Choroid plexus epithelial cell (primary cell): ENCODE results near the gene ASTN2.

Experiments
- DNase-seq: peaks from one replicate; pipeline ENCODE4 v3.0.0-alpha.2; 2010; ENCODE audit warnings: low read depth
- H3K4me3 ChIP-seq: 2 replicates; pipeline ENCODE4 v1.5.1; 2011; ENCODE audit warnings: low read depth, mild to moderate bottlenecking, control low read depth, low read length, moderate library complexity
- TF ChIP-seq, protein P1 (sequence below): conservative IDR thresholded peaks from 2 replicates; pipeline ENCODE4 v1.5.1; 2011; ENCODE audit warnings: low read depth, mild to moderate bottlenecking, control low read depth, inconsistent platforms, low read length, moderate library complexity

Gene ASTN2

DNA sequence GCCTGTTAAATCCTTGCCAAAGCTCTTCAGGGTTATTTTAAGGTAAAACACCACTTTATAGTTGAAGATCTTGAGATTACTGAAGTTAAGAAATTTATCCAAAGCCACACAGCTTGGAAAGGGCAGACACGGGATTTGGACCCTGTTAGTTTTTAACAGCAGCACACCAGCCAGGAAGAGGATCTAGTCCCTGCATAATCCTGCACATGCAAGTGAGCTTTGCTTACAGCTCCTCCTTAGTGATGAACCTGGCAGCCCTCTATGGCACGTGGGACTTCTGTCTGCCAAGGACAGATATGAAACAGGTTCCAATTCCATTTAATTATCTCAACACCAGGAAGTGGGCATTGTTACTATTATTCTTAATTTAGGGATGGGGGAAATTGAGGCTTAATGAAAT, 619.0 kb downstream of the ASTN2 start:
- TF ChIP-seq, protein P1, sequence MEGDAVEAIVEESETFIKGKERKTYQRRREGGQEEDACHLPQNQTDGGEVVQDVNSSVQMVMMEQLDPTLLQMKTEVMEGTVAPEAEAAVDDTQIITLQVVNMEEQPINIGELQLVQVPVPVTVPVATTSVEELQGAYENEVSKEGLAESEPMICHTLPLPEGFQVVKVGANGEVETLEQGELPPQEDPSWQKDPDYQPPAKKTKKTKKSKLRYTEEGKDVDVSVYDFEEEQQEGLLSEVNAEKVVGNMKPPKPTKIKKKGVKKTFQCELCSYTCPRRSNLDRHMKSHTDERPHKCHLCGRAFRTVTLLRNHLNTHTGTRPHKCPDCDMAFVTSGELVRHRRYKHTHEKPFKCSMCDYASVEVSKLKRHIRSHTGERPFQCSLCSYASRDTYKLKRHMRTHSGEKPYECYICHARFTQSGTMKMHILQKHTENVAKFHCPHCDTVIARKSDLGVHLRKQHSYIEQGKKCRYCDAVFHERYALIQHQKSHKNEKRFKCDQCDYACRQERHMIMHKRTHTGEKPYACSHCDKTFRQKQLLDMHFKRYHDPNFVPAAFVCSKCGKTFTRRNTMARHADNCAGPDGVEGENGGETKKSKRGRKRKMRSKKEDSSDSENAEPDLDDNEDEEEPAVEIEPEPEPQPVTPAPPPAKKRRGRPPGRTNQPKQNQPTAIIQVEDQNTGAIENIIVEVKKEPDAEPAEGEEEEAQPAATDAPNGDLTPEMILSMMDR, result no peak
- DNase-seq, result no peak
- H3K4me3 ChIP-seq, result no peak overlapping the region

DNA sequence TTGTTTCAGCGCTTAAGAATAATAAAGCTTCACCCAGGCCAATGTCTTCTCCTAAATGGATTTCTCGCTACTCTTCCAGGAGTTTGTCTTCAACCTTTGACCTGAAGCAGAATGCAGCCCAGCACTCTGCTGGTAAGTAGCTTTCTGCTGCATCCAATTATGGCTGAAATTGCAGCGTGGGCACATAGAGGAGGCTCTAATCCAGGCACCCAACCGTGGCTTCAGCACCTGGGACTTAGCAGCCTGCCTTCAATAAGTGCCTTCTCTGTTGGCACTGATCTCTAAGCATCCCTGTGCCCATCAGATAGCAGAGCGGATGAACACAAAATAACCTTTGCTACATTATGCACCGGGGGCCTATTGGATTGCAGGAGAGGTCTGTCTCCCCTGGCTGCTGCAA, 622.6 kb downstream of the ASTN2 start:
- TF ChIP-seq, protein P1, result no peak
- DNase-seq, result no peak
- H3K4me3 ChIP-seq, result no peak overlapping the region

DNA sequence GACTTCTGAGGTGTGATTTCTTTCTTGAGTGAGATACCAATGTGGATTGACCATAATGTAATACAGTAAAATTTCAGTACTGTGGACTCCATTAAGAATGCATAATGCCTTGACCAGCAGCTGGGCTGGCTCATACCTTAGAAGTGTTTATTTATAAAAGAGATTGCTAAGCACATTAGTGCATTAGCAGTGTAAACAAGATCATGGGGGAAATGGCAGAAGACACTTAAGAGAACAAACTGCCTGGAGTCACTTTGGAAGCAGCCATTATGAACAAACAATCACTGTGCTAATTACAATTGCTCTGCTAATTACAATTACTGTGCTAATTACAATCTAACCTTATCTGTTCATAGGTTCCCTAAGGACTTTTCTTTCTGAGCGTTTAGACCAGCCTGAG, 623.5 kb downstream of the ASTN2 start:
- peak; percentile 33 for DNase-seq
- TF ChIP-seq, protein P1, result no peak
- no peak overlapping the region for H3K4me3 ChIP-seq

DNA sequence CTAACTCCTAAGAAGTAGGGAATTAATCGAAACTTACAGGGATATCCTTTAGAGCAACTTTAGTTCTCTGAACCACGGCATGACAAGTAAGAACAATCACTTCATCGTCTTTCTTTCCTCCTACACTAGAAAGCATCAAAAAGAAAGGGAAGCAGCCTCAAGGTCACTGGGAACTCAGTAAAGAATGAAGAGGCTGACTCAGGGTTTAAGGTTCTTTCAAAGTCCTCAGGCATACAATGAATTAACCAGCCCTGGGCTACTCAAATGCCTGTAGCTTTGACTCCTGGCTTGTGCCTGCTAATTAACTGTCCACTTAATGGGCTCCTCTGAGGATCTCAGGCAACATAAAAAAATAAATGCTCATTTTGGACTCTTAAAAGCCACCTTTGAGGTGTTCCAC, 625.8 kb downstream of the ASTN2 start:
- TF ChIP-seq, protein P1, result no peak
- H3K4me3 ChIP-seq, result no peak overlapping the region
- DNase-seq, result no peak

DNA sequence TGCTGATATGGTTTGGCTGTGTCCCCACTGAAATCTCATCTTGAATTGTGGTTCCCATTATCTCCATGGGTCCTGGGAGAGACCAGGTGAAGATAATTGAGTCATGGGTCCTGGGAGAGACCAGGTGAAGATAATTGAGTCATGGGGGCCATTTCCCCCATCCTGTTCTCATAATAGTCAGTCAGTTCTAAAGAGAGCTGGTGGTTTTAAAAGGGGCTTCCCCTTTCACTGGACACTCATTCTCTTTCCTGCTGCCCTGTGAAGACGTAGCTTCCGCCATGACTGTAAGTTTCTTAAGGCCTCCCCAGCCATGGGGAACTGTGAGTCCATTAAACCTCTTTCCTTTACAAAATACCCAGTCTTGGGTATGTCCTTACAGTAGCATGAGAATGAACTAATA, 628.1 kb downstream of the ASTN2 start:
- TF ChIP-seq, protein P1, result no peak
- no peak for DNase-seq

DNA sequence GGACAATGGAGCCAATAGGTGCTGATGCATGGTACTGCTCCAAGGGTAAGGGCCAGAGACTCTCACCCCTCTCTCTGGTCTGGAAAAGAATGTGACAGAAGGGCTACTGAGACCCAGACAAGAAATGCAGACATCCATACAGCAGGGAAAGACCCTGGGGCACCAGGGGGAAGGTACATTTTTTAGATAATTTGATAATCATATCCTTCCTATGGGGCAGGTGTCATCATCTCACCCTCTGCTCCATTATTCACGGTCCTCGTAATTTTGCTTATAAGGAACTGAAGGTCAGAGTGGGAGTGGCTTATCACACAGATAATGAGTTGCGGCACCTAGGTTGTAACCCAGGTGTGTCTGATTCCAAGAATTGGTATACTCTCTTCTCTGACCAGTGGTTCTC, 637.7 kb downstream of the ASTN2 start:
- TF ChIP-seq, protein P1, result no peak
- DNase-seq, result no peak
- no peak overlapping the region for H3K4me3 ChIP-seq

More for the DNA sequence above, 628.1 kb downstream of the ASTN2 start:
- no peak overlapping the region for H3K4me3 ChIP-seq

DNA sequence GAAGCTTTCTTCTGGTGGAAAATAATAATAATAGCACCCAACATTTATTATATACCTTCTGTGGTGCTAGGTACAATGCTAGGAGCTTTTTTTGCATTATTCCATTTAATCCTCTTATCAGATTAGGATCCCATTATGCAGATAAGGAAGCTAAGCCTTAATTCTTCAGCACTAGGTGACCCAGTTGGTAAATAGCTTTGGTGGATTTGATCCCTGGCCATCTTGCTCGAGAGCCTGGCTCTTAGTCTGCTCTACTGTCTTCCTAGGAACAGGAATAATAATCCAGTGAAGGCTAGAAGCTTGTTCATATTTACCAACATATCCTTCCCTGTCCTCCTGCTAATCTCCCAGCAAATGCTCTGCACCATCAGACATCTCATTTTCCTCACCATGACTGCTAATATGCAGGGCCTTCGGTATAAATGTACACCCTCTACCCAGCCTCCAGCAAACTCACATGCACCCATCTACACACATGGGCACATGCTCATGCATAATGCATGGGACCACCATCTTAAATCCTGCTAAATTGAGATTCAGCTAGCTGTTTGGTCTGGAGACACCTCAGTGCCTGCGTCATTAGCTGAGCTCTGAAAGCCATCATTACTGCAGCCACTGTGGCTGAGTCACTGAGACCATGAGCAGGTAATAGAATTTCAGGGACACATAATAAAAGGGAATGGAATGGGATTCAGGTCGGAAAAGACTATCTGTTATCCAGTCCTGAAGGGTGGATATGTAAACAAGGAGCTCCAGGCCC, 640.3 kb downstream of the ASTN2 start:
- no peak for DNase-seq
- TF ChIP-seq, protein P1, result no peak
- H3K4me3 ChIP-seq, result no peak overlapping the region
